Measurements from ENCODE around the gene SYT9. TPM values are rescaled to one million over a fixed set of nuclear protein-coding genes. Genes with fewer than 3 reads are reported as not detected.

The SYT9 gene
- total RNA-seq, 1 donor from 2014 or later: not detected

GRCh38 chr11:7493670-7494069, 242.0 kb downstream of the SYT9 start:
- no peaks in the 10 kb centered on the region for H3K36me3 ChIP-seq (ENCODE audit: control insufficient read depth, insufficient read depth, low read length)
- H3K4me3 ChIP-seq (ENCODE audit: low read depth, low read length): no peak overlapping the region
- TF ChIP-seq CTCF (IDR thresholded peaks at IDR 0.05; ENCODE audit: insufficient read depth, low read length, severe bottlenecking): no peak
- no peaks in the 10 kb centered on the region for H3K27me3 ChIP-seq (ENCODE audit: control insufficient read depth, insufficient read depth, low read length)
- DNase-seq (ENCODE audit: low read depth) (no peak), FAIRE-seq (no peak)

- peak; percentile 89 for DNase-seq (ENCODE audit: low read depth)
- TF ChIP-seq CTCF (IDR thresholded peaks at IDR 0.05; ENCODE audit: insufficient read depth, low read length, severe bottlenecking): no peak
- Histone ChIP-seq H3K27me3 (ENCODE audit: control insufficient read depth, insufficient read depth, low read length) (no peaks in the 10 kb centered on the region), H3K4me3 (ENCODE audit: low read depth, low read length) (no peak overlapping the region), H3K36me3 (ENCODE audit: control insufficient read depth, insufficient read depth, low read length) (no peaks in the 10 kb centered on the region)
- peak; percentile 85 for FAIRE-seq
Observed at GRCh38 chr11:7494086-7494745, 242.5 kb downstream of the SYT9 start.

GRCh38 chr11:7495882-7496551, 244.3 kb downstream of the SYT9 start:
- FAIRE-seq: peak; percentile 47

GRCh38 chr11:7498193-7498592, 246.5 kb downstream of the SYT9 start:
- DNase-seq (ENCODE audit: low read depth) (no peak), FAIRE-seq (no peak)
- Histone ChIP-seq H3K36me3 (ENCODE audit: control insufficient read depth, insufficient read depth, low read length) (no peaks in the 10 kb centered on the region), H3K27me3 (ENCODE audit: control insufficient read depth, insufficient read depth, low read length) (no peaks in the 10 kb centered on the region), H3K4me3 (ENCODE audit: low read depth, low read length) (no peak overlapping the region)
- no peak for TF ChIP-seq CTCF (IDR thresholded peaks at IDR 0.05; ENCODE audit: insufficient read depth, low read length, severe bottlenecking)

More at GRCh38 chr11:7495882-7496551, 244.3 kb downstream of the SYT9 start:
- no peak for DNase-seq (ENCODE audit: low read depth)
- Histone ChIP-seq H3K36me3 (ENCODE audit: control insufficient read depth, insufficient read depth, low read length) (no peaks in the 10 kb centered on the region), H3K4me3 (ENCODE audit: low read depth, low read length) (no peak overlapping the region), H3K27me3 (ENCODE audit: control insufficient read depth, insufficient read depth, low read length) (no peaks in the 10 kb centered on the region)
- no peak for TF ChIP-seq CTCF (IDR thresholded peaks at IDR 0.05; ENCODE audit: insufficient read depth, low read length, severe bottlenecking)

GRCh38 chr11:7499081-7499480, 247.4 kb downstream of the SYT9 start:
- DNase-seq (ENCODE audit: low read depth) (no peak), FAIRE-seq (no peak)
- no peak for TF ChIP-seq CTCF (IDR thresholded peaks at IDR 0.05; ENCODE audit: insufficient read depth, low read length, severe bottlenecking)
- H3K36me3 ChIP-seq (ENCODE audit: control insufficient read depth, insufficient read depth, low read length): no peaks in the 10 kb centered on the region
- H3K27me3 ChIP-seq (ENCODE audit: control insufficient read depth, insufficient read depth, low read length): no peaks in the 10 kb centered on the region
- no peak overlapping the region for H3K4me3 ChIP-seq (ENCODE audit: low read depth, low read length)
